ENCODE data around the gene TMOD4.

Gene TMOD4

GRCh38 chr1:151157067-151157531, 18.7 kb downstream of the TMOD4 start:
- H3K4me3 ChIP-seq (ENCODE audit: low read depth in 1 of 2, low read length in 2 of 2) = peak overlapping the region; percentile 46 to 54
- H3K27me3 ChIP-seq (ENCODE audit: low read depth, low read length) = no peaks in the 10 kb centered on the region
- peaks cover 0 to 8% of the 10 kb centered on the region in 2 donors for H3K4me1 ChIP-seq (ENCODE audit: control insufficient read depth in 1 of 2, insufficient read depth in 2 of 2, low read length in 2 of 2)
- H3K36me3 ChIP-seq (ENCODE audit: control insufficient read depth in 1 of 2, insufficient read depth in 2 of 2, low read length in 2 of 2) = peaks cover 12 to 48% of the 10 kb centered on the region in 2 donors
- H3K9me3 ChIP-seq (ENCODE audit: control insufficient read depth in 1 of 2, low read length in 2 of 2) = no peaks in the 10 kb centered on the region
- peak overlapping the region; percentile 46 for H3K27ac ChIP-seq (ENCODE audit: low read length)

GRCh38 chr1:151156515-151156819, 19.3 kb downstream of the TMOD4 start, which contains the start of gene TNFAIP8L2:
TSS of gene TNFAIP8L2 (plus strand) at chr1:151156649. CDS start at chr1:151158698, 2,049 bp downstream.
- Histone ChIP-seq H3K36me3 (ENCODE audit: control insufficient read depth in 1 of 2, insufficient read depth in 2 of 2, low read length in 2 of 2) (peaks cover 9 to 43% of the 10 kb centered on the region in 2 donors), H3K27ac (ENCODE audit: low read length) (peak within 1 kb of the TSS; percentile 46), H3K9me3 (ENCODE audit: control insufficient read depth in 1 of 2, low read length in 2 of 2) (no peaks in the 10 kb centered on the region), H3K4me3 (ENCODE audit: low read depth in 1 of 2, low read length in 2 of 2) (peak within 1 kb of the TSS; percentile 46 to 54), H3K4me1 (ENCODE audit: control insufficient read depth in 1 of 2, insufficient read depth in 2 of 2, low read length in 2 of 2) (peaks cover 0 to 8% of the 10 kb centered on the region in 2 donors), H3K27me3 (ENCODE audit: low read depth, low read length) (no peaks in the 10 kb centered on the region)

GRCh38 chr1:151147665-151148064, 28.1 kb downstream of the TMOD4 start:
- Histone ChIP-seq H3K9me3 (ENCODE audit: control insufficient read depth in 1 of 2, low read length in 2 of 2) (no peaks in the 10 kb centered on the region), H3K36me3 (ENCODE audit: control insufficient read depth in 1 of 2, insufficient read depth in 2 of 2, low read length in 2 of 2) (no peaks in the 10 kb centered on the region), H3K27ac (ENCODE audit: low read length) (peak overlapping the region; percentile 82), H3K27me3 (ENCODE audit: low read depth, low read length) (no peaks in the 10 kb centered on the region), H3K4me1 (ENCODE audit: control insufficient read depth in 1 of 2, insufficient read depth in 2 of 2, low read length in 2 of 2) (peaks cover 0 to 40% of the 10 kb centered on the region in 2 donors), H3K4me3 (ENCODE audit: low read depth in 1 of 2, low read length in 2 of 2) (peak overlapping the region; percentile 74 to 92)

GRCh38 chr1:151147132-151147503, 28.7 kb downstream of the TMOD4 start:
- H3K27me3 ChIP-seq (ENCODE audit: low read depth, low read length) = no peaks in the 10 kb centered on the region
- H3K9me3 ChIP-seq (ENCODE audit: control insufficient read depth in 1 of 2, low read length in 2 of 2) = no peaks in the 10 kb centered on the region
- no peaks in the 10 kb centered on the region for H3K36me3 ChIP-seq (ENCODE audit: control insufficient read depth in 1 of 2, insufficient read depth in 2 of 2, low read length in 2 of 2)
- peak overlapping the region; percentile 82 for H3K27ac ChIP-seq (ENCODE audit: low read length)
- peaks cover 0 to 40% of the 10 kb centered on the region in 2 donors for H3K4me1 ChIP-seq (ENCODE audit: control insufficient read depth in 1 of 2, insufficient read depth in 2 of 2, low read length in 2 of 2)
- peak overlapping the region; percentile 74 to 92 for H3K4me3 ChIP-seq (ENCODE audit: low read depth in 1 of 2, low read length in 2 of 2)

GRCh38 chr1:151146412-151147131, 29.2 kb downstream of the TMOD4 start, which contains the start of gene SEMA6C:
TSS of gene SEMA6C (minus strand) at chr1:151146631. CDS start at chr1:151142621, 4,010 bp downstream.
- Histone ChIP-seq H3K4me1 (ENCODE audit: control insufficient read depth in 1 of 2, insufficient read depth in 2 of 2, low read length in 2 of 2) (peaks cover 0 to 40% of the 10 kb centered on the region in 2 donors), H3K36me3 (ENCODE audit: control insufficient read depth in 1 of 2, insufficient read depth in 2 of 2, low read length in 2 of 2) (no peaks in the 10 kb centered on the region), H3K9me3 (ENCODE audit: control insufficient read depth in 1 of 2, low read length in 2 of 2) (no peaks in the 10 kb centered on the region), H3K4me3 (ENCODE audit: low read depth in 1 of 2, low read length in 2 of 2) (peak within 1 kb of the TSS; percentile 74 to 92), H3K27ac (ENCODE audit: low read length) (peak within 1 kb of the TSS; percentile 82), H3K27me3 (ENCODE audit: low read depth, low read length) (no peaks in the 10 kb centered on the region)

GRCh38 chr1:151146072-151146411, 29.7 kb downstream of the TMOD4 start:
- Histone ChIP-seq H3K36me3 (ENCODE audit: control insufficient read depth in 1 of 2, insufficient read depth in 2 of 2, low read length in 2 of 2) (no peaks in the 10 kb centered on the region), H3K27me3 (ENCODE audit: low read depth, low read length) (no peaks in the 10 kb centered on the region), H3K4me1 (ENCODE audit: control insufficient read depth in 1 of 2, insufficient read depth in 2 of 2, low read length in 2 of 2) (peaks cover 0 to 40% of the 10 kb centered on the region in 2 donors), H3K4me3 (ENCODE audit: low read depth in 1 of 2, low read length in 2 of 2) (peak overlapping the region; percentile 74 to 92), H3K27ac (ENCODE audit: low read length) (no peak overlapping the region), H3K9me3 (ENCODE audit: control insufficient read depth in 1 of 2, low read length in 2 of 2) (no peaks in the 10 kb centered on the region)

- no peak overlapping the region for H3K27ac ChIP-seq (ENCODE audit: low read length)
- no peaks in the 10 kb centered on the region for H3K9me3 ChIP-seq (ENCODE audit: control insufficient read depth in 1 of 2, low read length in 2 of 2)
- H3K36me3 ChIP-seq (ENCODE audit: control insufficient read depth in 1 of 2, insufficient read depth in 2 of 2, low read length in 2 of 2) = no peaks in the 10 kb centered on the region
- peaks cover 0 to 40% of the 10 kb centered on the region in 2 donors for H3K4me1 ChIP-seq (ENCODE audit: control insufficient read depth in 1 of 2, insufficient read depth in 2 of 2, low read length in 2 of 2)
- no peaks in the 10 kb centered on the region for H3K27me3 ChIP-seq (ENCODE audit: low read depth, low read length)
- peak overlapping the region; percentile 74 to 92 for H3K4me3 ChIP-seq (ENCODE audit: low read depth in 1 of 2, low read length in 2 of 2)
Observed at GRCh38 chr1:151145304-151146071, 30.3 kb downstream of the TMOD4 start.

- Histone ChIP-seq H3K27ac (ENCODE audit: low read length) (no peak overlapping the region), H3K4me3 (ENCODE audit: low read depth in 1 of 2, low read length in 2 of 2) (peak overlapping the region; percentile 74 to 92), H3K36me3 (ENCODE audit: control insufficient read depth in 1 of 2, insufficient read depth in 2 of 2, low read length in 2 of 2) (no peaks in the 10 kb centered on the region), H3K4me1 (ENCODE audit: control insufficient read depth in 1 of 2, insufficient read depth in 2 of 2, low read length in 2 of 2) (peaks cover 0 to 40% of the 10 kb centered on the region in 2 donors), H3K9me3 (ENCODE audit: control insufficient read depth in 1 of 2, low read length in 2 of 2) (no peaks in the 10 kb centered on the region), H3K27me3 (ENCODE audit: low read depth, low read length) (no peaks in the 10 kb centered on the region)
Observed at GRCh38 chr1:151144474-151145303, 31.1 kb downstream of the TMOD4 start.

GRCh38 chr1:151143986-151144385, 31.8 kb downstream of the TMOD4 start:
- no peaks in the 10 kb centered on the region for H3K27me3 ChIP-seq (ENCODE audit: low read depth, low read length)
- peaks cover 0 to 40% of the 10 kb centered on the region in 2 donors for H3K4me1 ChIP-seq (ENCODE audit: control insufficient read depth in 1 of 2, insufficient read depth in 2 of 2, low read length in 2 of 2)
- H3K4me3 ChIP-seq (ENCODE audit: low read depth in 1 of 2, low read length in 2 of 2) = no peak overlapping the region
- H3K36me3 ChIP-seq (ENCODE audit: control insufficient read depth in 1 of 2, insufficient read depth in 2 of 2, low read length in 2 of 2) = peaks cover 0 to 6% of the 10 kb centered on the region in 2 donors
- H3K9me3 ChIP-seq (ENCODE audit: control insufficient read depth in 1 of 2, low read length in 2 of 2) = no peaks in the 10 kb centered on the region
- H3K27ac ChIP-seq (ENCODE audit: low read length) = no peak overlapping the region

- H3K9me3 ChIP-seq (ENCODE audit: control insufficient read depth in 1 of 2, low read length in 2 of 2) = no peaks in the 10 kb centered on the region
- no peak overlapping the region for H3K4me3 ChIP-seq (ENCODE audit: low read depth in 1 of 2, low read length in 2 of 2)
- H3K27ac ChIP-seq (ENCODE audit: low read length) = no peak overlapping the region
- H3K36me3 ChIP-seq (ENCODE audit: control insufficient read depth in 1 of 2, insufficient read depth in 2 of 2, low read length in 2 of 2) = peaks cover 0 to 7% of the 10 kb centered on the region in 2 donors
- peaks cover 0 to 40% of the 10 kb centered on the region in 2 donors for H3K4me1 ChIP-seq (ENCODE audit: control insufficient read depth in 1 of 2, insufficient read depth in 2 of 2, low read length in 2 of 2)
- no peaks in the 10 kb centered on the region for H3K27me3 ChIP-seq (ENCODE audit: low read depth, low read length)
Observed at GRCh38 chr1:151143057-151143435, 32.7 kb downstream of the TMOD4 start.
